Stimulated activated CD4-positive, alpha-beta T cell treated with anti-CD3 and anti-CD28 coated beads, TNF-alpha, amount 100 ng/mL, for 48 hours (primary cell): ENCODE measurements around the gene HAX1.
"Not testable (repeated sequence)": the region's sequence is repeated elsewhere in the genome, so short reads cannot be mapped to it uniquely, and the experiment has no call there.

ENCODE experiments used
- DNase-seq, 3 donors: peaks; one replicate each; pipeline ENCODE4 v3.0.0-alpha.2; 2020; ENCODE audit warnings: low read depth in 3 of 3

The HAX1 gene

DNA sequence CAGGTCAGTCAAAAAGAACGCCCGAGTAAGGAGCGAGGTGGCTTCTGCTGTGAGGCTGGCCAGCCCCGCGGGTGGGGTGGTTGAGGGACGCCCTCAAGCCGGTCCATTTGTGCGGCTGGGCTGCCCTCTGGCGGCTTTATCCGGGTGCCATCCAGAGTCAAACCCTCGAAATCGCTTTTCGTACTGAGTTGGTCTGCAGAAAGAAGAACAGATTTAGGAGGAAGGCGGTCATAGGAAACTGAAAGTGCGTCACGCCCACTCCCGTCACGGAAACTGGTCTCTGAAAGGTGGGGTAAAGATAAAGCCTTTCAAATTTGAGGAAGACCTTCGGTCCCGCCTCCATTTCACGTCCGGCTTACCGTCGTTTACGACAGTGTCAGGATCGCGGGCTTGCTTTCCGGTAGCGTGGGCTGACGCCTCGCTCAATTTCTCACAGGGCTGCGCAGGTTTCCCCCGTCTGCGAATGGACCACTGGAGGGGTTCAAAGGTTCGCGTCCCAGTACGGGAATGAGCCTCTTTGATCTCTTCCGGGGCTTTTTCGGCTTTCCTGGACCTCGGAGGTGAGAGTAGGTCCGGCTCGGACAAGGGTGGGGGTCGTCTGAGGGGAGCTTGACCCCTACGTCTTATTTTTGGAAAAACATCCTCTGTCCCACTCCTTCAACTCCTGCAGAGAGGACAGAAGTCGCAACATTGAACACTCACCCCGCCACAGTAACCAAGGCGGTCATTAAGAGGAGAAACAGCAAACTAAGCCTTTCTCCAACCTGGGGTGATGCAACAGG lies at the start of gene HAX1:
TSS of gene HAX1 (plus strand) at position 413 of the 782 bp plus-strand sequence. CDS start at position 508, 95 bp downstream.
- peak; percentile 92 to 97 (median 93) for DNase-seq

DNA sequence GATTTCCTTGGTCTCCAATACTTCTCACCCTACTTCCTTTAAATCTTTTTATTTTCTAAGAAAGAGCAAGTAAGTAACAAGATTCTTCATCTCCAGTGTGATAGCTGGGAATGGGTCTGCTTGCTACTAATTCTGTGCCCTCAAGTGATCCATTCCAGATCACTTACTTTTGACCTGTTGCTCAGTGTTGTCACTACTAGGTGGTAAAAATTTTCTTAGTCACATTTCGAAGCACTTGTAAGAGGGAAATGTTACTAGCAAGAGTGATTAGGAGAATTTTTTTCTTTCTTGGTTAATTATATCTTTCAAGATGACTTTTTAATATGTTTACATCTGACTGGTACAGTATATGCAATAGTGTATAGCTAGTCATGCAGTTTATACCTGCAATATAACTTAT lies 49.5 kb upstream of the HAX1 start:
- DNase-seq = no peak

DNA sequence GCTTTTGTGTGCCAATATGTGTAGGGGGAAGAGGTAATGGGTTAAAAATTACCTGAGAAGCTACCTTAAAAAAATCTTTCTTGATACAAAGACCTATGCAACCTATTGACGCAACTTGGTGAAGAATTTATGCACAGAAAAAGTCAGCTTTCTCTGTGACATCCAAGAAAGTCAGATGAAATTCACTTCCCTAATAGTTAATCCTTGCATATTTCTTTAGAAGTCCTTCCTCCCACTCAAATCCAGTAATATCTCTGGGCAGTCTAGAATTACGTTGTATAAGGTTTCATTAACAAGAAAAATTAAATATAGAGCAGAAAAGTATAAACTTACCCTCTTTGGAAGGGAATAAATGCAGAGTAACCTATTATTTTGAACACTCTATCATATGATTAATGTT lies 48.8 kb upstream of the HAX1 start:
- no peak for DNase-seq

DNA sequence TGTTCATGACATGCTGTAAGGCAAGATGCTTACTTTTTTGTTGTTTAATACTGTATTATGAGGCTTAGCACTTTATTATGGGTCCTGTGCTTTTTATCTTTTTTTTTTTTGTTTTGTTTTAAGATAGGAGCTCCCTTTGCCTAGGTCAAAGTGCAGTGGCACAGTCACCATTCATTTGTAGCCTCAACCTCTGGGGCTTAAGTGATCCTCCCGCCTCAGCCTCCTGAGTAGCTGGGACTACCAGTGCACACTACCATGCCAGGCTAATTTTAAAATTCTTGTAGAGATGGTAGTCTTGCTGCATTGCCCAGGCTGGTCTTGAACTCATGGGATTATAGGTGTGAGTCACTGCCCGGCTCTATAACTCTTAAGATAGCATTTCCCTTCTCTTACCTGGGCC lies 47.1 kb upstream of the HAX1 start:
- DNase-seq = no peak

DNA sequence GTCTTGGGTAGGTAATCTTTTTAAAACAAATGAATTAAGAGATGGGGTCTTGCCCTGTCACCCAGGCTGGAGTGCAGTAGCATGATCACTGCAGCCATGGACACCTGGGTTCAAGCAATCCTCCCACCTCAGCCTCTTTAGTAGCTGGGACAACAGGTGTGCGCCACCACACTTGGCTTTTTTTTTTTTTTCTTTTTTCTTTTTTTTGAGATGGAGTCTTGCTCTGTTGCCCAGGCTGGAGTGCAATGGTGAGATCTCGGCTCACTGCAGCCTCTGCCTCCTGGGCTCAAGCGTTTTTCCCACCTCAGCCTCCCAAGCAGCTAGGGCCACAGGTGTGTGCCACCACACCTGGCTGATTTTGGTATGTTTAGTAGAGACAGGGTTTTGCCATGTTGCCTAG lies 41.3 kb upstream of the HAX1 start:
- DNase-seq = not testable (repeated sequence)

DNA sequence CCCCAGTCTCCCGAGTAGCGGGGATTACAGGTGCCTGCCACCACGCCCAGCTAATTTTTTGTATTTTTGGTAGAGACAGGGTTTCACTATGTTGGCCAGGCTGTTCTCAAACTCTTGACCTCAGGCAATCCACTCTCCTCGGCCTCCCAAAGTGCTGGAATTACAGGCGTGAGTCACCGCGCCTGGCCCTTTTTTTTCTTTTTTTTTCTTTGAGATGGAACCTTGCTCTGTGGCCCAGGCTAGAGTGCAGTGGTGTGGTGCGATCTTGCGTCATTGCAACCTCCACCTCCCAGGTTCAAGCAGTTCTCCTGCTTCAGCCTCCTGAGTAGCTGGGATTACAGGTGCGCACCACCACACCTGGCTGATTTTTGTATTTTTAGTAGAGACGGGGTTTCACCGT lies 39.3 kb upstream of the HAX1 start:
- not testable (repeated sequence) for DNase-seq

DNA sequence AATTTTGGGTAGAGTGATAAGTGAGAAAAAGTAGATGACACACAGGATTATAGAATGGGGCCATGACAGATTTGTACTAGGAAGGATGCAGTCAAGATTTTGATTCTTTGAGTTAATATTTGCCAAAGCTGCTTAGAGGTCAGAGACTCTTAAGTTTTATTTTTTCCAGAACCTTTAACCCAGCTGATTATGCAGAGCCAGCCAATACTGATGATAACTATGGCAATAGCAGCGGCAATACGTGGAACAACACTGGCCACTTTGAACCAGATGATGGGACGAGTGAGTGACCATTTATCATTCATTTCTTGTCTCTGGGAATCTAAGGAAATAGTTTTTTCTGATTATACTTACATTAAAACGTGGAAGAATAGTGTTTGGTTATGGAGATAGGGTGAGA lies 35.6 kb upstream of the HAX1 start:
- no peak for DNase-seq

DNA sequence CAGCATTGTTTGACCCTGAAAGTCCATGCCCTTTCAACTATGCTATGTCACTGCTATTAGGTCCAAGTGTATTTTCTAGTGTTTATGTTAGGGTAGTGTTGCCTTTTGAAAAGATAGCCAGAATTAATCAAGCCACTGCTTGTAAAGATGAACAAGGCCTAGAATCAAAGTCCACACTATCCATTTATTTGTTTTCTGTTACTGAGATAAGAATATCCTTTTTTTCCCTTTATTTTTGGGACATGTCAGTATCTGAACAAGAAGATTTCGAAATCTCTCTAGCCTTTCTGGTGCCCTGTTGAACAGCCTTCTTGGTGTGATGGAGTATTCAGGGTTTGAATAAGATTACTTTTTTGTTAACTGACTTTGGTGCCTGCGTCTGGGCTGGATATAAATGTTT lies 35.0 kb upstream of the HAX1 start:
- DNase-seq = no peak

DNA sequence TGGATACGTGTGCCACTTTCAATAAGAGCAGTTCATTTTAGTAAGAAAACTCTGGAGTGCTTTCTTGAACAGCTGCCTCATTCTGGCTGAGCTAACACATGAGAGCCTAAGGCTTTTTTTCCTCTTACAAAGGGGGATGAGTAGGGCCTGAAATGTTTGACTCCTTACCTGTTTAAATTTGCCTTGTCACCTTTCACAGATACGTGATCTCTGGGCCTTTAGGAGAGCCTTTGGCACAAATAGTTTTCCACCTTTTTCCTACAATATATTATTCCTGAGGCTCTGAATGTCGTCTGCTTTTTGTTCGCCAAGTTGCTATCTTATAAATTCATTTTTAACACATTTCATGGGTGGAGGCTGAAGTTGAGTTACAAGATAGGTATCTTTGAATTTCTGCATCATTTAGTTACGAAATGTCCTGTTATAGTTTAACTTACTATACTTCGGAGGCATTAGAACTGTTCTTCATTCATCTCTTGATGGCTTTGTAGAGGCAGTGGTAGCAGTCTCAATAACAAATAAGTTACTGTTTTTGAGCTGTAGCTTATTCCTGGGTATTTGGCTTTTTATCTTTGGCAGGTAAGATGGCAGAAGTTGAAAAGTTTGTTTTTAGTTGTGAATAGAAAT lies 34.4 kb upstream of the HAX1 start:
- no peak for DNase-seq

DNA sequence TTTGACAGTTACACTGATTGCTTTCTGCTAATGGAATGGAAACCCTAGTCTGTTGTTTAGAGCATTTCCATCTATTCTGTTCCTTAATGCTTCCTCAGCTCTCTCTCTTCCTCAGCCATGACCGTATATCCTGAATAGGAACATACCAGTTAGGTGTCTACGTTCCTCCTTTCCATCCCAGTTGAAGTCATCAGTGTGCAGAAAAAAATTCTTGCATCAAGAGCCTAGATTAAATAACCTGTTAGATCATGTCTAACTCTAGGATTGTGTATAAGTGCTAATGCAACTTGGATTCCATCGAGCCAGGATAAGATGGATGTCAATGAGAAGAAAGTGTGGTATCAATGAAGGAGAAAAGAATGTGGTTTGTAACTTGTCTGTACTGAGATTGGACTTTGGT lies 32.9 kb upstream of the HAX1 start:
- no peak for DNase-seq

DNA sequence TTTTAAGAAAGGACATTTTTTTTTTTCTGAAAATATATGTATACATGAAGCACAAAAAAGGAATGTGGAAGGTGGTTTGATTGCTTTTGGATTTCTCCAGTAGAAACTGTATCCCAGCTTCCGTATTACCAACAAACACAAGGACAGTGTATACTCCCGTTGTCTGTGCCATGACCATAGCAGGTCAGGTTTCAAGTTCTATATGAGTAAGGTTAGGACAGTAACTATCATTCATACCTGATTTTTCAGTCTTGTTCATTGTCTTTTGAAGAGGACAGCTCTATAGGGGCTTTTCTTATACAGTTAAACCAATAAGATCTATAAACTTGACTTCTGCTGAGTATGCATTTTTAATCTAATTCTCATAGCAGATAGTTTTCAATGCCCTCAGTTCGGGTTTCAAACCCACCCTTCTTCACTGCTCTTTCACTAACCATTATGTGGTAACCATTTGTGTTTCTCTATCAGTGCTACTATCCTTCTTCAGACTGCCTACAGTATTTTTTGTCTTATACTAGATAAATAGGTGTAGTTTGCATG lies 32.1 kb upstream of the HAX1 start:
- no peak for DNase-seq

DNA sequence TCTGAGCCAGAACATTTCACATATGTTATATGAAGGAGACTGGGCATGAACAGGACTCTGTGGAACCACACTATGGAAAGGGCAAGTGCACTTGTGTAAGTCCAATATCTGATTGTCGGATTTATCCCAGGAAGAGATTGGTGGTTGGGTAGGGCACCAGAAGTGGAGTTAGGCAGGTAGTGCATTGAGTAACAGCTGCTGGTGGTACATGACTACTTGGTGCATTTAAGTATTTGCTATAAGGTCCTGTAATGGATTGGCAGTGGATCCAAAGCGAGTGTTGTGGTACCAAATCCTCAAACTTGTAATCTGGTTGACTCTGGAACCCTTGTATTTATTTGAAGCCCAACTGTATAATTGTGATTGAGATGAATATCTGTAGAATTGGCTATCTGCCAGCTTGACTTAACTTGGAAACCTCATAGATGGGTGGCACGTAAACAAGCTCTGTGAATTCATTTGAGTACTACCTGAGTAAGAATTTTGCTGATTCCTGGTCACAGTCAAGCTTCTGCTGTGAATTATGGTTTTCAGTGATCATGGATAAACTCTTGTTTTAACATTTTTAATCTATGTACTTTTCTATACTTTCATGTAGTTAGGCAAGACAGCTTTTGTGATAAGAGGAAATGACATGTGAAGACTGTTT lies 30.6 kb upstream of the HAX1 start:
- DNase-seq = no peak

DNA sequence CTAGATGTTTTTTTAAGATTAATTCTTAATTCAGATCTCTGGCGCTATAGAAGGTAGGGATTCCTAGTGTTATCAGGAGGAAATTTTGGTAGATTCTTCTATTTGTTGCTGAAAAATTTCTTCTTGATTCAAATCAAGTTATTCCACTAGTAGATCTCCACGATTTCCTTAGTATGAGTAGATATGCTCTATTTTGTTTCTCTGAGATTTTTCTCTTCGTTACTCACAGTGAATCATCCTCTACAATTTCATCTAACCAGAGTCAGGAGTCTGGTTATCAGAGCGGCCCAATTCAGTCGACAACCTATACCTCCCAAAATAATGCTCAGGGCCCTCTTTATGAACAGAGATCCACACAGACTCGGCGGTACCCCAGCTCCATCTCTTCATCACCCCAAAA lies 18.8 kb upstream of the HAX1 start:
- no peak for DNase-seq

DNA sequence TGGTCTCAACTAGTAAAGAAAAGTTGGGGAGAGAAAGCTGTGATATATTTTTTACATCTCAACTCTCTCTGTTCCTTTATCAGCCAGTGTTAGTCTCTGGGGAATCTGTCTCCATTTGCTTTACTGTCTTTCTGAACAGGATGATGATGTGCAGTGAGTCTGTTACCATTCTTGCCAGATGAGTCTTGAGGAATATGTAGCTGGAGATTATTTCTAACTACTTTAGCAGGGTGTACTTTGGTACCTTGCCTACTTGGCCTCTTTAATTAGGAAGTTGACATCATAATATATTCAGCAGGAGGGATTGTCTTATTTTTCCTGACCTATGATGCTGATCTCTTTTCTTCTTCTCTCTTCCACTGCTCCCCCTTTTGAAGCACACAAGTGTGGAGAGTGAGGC lies 15.7 kb upstream of the HAX1 start:
- no peak for DNase-seq

DNA sequence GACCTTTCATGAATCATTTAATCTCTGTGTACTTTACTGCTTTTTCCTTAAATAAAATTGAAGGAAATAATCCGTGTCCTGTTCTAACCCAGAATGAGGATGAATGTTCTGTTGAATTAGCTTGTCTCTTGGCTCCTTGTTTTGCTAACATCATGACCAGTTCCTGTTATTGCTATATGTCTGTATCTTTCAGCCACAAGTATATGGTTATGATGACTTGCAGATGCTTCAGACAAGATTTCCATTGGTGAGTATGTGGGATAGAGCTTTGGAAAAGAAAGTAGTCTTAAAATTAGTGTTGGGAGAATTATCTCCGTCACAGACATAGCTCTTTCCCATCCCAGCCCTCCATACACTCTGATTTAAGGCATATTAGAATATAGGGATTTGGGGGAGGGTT lies 13.6 kb upstream of the HAX1 start:
- DNase-seq = no peak

DNA sequence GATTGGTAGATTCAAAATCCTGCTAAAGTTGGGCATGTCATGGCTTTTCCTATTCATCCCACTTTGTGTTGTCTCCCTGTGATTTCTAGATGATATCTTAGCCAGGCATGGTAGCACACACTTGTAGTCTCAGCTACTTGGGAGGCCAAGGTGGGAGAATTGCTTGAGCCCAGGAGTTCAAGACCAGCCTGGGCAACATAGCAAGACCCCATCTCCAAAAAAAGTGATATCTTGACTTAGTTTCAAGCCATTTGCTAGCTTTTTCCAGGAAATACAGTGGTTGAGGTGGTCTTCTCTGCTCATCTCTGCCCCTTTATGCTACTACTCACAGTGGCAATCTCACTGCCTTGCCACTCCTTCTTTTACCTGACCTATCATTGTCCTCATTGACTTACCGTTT lies 12.3 kb upstream of the HAX1 start:
- DNase-seq = no peak

DNA sequence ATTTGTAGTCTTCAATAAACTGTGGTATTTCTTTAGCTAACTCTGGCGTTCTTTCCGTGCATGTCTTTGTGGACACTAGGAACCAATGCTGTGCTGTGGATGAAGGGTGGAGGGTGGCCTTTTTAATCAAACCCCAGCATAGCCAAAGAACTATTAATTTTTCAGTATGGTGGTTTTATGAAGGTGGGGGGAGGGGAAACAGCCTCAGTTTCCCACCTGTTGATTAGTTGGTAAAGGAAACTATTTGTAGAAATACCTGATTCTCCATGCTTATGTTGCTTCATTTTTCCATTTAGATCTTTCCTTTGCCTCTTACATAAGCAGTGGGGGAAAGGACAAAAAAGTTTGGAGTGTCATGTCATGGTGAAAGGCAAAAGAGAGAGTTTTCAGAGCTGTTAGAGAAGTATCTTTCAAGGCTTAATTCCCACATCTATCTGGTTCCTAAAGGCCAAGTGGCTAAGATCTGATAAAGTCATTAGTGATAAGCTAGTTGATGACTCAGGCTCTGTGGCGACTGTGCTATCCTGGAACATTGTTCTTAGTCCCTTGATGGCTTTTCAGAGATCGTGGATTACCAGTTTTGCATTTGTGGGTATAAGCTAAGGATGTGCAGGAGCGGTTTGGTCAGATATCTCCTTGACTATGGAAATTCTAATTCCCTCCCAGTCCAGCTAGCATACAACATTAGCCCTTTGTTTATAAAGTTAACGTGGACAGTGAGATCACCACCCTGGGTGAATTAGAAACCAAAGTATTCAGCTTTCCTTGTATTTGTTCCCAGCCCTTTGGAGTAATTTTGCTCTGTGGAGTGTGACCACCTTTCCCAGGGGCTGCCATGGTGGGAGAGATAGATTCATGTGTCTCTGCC lies 8.7 kb upstream of the HAX1 start:
- DNase-seq = no peak

DNA sequence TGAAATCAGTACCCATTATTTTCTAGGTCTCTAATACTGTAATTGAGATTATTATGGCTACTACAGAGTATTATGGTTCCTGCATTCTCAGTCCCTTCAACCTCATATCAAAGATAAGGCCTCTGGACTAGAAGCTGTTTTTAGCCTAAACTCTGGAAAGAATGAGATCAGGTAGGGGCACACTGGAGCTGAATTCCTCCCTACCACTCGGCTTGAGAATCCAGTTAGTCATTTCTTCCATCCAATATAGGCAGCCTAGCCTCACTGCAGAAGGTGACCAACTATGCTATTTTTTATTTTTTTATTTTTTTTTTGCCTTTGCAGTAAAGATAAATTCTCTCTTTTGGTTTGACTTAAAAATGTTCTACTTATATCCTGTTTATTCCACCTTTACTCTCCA lies 8.0 kb upstream of the HAX1 start:
- DNase-seq = no peak

DNA sequence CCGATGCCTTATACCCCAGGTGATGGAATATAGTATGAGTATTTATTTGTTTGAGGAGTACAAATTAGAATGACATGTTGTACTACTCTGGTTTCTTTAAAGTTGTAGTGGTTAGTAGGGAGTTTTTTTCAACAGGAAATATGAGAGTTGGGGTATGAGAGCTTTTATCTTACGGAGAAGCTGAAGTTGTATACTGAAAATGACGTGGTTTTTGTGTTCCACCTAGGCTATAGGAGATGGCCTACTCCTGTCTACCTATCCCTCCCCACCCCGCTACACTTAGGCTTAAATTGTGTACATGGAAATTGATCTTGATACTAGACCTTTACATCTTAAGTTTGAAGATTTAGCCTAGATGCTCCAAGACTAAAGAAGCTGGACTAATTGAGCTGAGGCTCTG lies 6.8 kb upstream of the HAX1 start:
- no peak for DNase-seq

DNA sequence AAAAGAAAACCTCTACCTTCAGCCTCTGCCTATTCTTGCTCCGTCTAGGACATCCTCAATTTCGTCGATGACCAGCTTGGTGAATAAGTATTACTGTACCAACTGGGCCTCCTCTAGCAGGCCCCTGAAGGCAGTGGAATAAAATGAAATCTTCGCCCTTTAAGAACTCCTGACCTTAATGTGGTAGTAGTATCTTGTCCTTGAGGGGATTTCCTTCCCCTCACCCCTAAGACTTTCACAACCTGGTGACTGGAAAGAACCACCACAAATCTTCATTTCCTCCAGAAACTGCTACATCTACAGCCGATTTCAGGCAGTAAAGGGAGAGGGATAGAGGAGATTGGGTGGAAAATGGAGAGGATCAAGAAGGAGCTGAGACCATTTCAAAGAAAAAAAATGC lies 1.6 kb upstream of the HAX1 start:
- no peak for DNase-seq

DNA sequence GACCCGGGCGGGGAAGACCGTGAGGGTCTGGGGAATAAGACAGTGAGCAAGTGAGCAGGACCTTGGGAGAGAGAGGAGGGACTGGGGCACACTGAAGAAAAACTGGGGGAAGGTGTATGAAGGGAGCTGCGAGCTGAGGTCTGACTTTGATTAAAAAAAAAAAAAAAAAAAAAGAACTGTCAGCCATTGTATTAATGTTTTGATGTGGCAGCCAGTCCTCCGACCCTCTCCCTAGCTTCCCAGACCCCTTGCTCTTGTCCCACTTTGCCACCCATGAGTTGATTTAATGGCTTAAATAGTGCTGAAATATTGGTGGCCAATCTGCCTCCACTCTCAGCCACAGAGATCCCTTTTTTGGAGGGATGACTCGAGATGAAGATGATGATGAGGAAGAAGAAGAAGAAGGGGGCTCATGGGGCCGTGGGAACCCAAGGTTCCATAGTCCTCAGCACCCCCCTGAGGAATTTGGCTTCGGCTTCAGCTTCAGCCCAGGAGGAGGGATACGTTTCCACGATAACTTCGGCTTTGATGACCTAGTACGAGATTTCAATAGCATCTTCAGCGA lies 652 bp downstream of the HAX1 start:
- no peak for DNase-seq

DNA sequence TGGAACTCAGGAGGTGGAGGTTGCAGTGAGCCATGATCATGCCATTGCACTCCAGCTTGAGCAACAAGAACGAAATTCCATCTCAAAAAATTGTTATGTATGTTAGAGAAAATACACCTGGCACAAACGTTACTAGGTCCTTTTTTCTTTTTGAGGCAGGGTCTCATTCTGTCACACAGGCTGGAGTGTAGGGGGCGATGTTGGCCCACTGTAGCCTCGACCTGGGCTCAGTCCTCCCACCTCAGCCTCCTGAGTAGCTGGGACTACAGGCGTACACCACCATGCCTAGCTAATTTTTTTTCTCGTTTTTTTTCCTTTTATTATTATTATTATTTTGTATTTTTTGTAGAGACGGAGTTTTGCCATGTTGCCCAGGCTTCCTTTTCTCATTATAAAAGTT lies 4.4 kb downstream of the HAX1 start:
- DNase-seq = peak in 1 of 3 donors; percentile 27
